K562 (cell line): ENCODE data around the gene IPPK. TPM values are rescaled to one million over a fixed set of nuclear protein-coding genes. Genes with fewer than 3 reads are reported as not detected.

ENCODE experiments used
- ARNT ChIP-seq, 2 experiments: fragments of 450-650 bp; IDR thresholded peaks; 2 replicates each; pipeline ENCODE4 v1.6.1; 2016; ENCODE audit warnings: mild to moderate bottlenecking in 1 of 2
- CBFA2T3 ChIP-seq: fragments of 450-650 bp; IDR thresholded peaks from 2 replicates; pipeline ENCODE4 v1.6.1; 2017
- CCNT2 ChIP-seq: IDR thresholded peaks from 2 replicates; pipeline ENCODE4 v1.6.1; 2011; ENCODE audit warnings: borderline replicate concordance, low read depth, mild to moderate bottlenecking, moderate library complexity, mixed read lengths, low read length; ENCODE audit not compliant: insufficient read length; ENCODE audit errors: extremely low read depth
- CREB1 ChIP-seq, 2 experiments: sonication (generic) in 1 of 2; formaldehyde crosslinking in 1 of 2; IDR thresholded peaks; 2 replicates each; pipeline versions ENCODE4 v1.6.1 to v1.8.0; 2012 to 2022; ENCODE audit warnings: inconsistent platforms in 1 of 2, mild to moderate bottlenecking in 1 of 2, missing genetic modification reagents in 1 of 2, moderate library complexity in 1 of 2
- CREB5 ChIP-seq: fragments of 250-450 bp; sonication (Bioruptor Pico); IDR thresholded peaks from 2 replicates; pipeline ENCODE4 v1.5.0; 2020; ENCODE audit warnings: mild to moderate bottlenecking
- HMBOX1 ChIP-seq: sonication (generic); IDR thresholded peaks from 2 replicates; pipeline ENCODE4 v1.6.1; 2016
- ID3 ChIP-seq, 2 experiments: fragments of 250-450 bp in 1 of 2; fragments of 450-650 bp in 1 of 2; sonication (Bioruptor Pico) in 1 of 2; IDR thresholded peaks; 2 replicates each; pipeline versions ENCODE4 v1.6.1 to v1.8.0; 2016 to 2021; ENCODE audit warnings: mild to moderate bottlenecking in 2 of 2, moderate library complexity in 2 of 2, missing compliant biosample characterization in 1 of 2, missing genetic modification characterization in 1 of 2
- KLF1 ChIP-seq: fragments of 450-650 bp; IDR thresholded peaks from 2 replicates; pipeline ENCODE4 v1.6.1; 2016; ENCODE audit warnings: missing genetic modification characterization, missing compliant biosample characterization
- MTA3 ChIP-seq: fragments of 450-650 bp; formaldehyde crosslinking; IDR thresholded peaks from 2 replicates; pipeline ENCODE4 v1.6.1; 2017; ENCODE audit warnings: mild to moderate bottlenecking, borderline replicate concordance
- POLR3G ChIP-seq: IDR thresholded peaks from 2 replicates; pipeline ENCODE4 v1.6.1; 2011; ENCODE audit not compliant: insufficient read length, insufficient replicate concordance; ENCODE audit errors: extremely low read depth
- SRSF3 ChIP-seq: fragments of 200-400 bp; formaldehyde crosslinking; IDR thresholded peaks from 2 replicates; pipeline ENCODE4 v1.6.1; 2016; ENCODE audit warnings: mild to moderate bottlenecking, low read length, moderate library complexity; ENCODE audit not compliant: insufficient read depth
- TAF7 ChIP-seq: fragments of 450-650 bp; IDR thresholded peaks from 2 replicates; pipeline ENCODE4 v1.6.1; 2016; ENCODE audit warnings: missing genetic modification characterization, missing compliant biosample characterization
- TCFL5 ChIP-seq: fragments of 250-450 bp; sonication (Bioruptor Pico); conservative IDR thresholded peaks from 2 replicates; pipeline ENCODE4 v1.6.1; 2021; ENCODE audit warnings: mild to moderate bottlenecking, moderate library complexity, matching md5 sums
- ZNF12 ChIP-seq: sonication (generic); formaldehyde crosslinking; IDR thresholded peaks from 2 replicates; pipeline ENCODE4 v1.4.0; 2020; ENCODE audit warnings: mild to moderate bottlenecking, missing genetic modification reagents
- ZNF436 ChIP-seq: fragments of 250-450, 450-650 bp; sonication (Bioruptor Pico); formaldehyde crosslinking; IDR thresholded peaks from 2 replicates; pipeline ENCODE4 v1.7.0; 2020; ENCODE audit warnings: mild to moderate bottlenecking
- polyA plus RNA-seq, 8 experiments: library from polyadenylated mRNA; depleted of rRNA in 4 of 8; stranded (reverse) in 5 of 8; unstranded in 3 of 8; fragments of >200 nt; fragmentation: Nextera tagmentation in 2 of 8; fragmentation: Illumina TruSeq in 1 of 8; extraction: Ambion mirVana in 2 of 8; extraction: Trizol in 1 of 8; gene quantifications; 2 replicates each; pipeline versions ENCODE4 v1.2.1 to v1.2.3, GENCODE V29; 2011 to 2014; ENCODE audit warnings: inconsistent platforms in 1 of 8, missing spikeins in 1 of 8
- total RNA-seq, 7 experiments: library from RNA; depleted of rRNA in 6 of 7; stranded (reverse); fragments of >200 nt in 6 of 7; fragmentation: Illumina TruSeq in 2 of 7; extraction: Trizol in 2 of 7; gene quantifications; 2 replicates each; pipeline versions ENCODE4 v1.2.1 to v1.2.3, GENCODE V29; 2011 to 2021; ENCODE audit warnings: low replicate concordance in 1 of 7

Gene IPPK
- total and polyA plus RNA-seq, 9 of the 15 experiments (the other 6 are each of a cell fraction or from before 2014, with no cell fraction given) = 3.1 to 22.2 (median 11.2) TPM

GRCh38 chr9:92668746-92669526 is 995 bp downstream of the IPPK start (continued):
- TF ChIP-seq HMBOX1 (no peak), TCFL5 (CRISPR knock-in tag) (no peak), ZNF436 (CRISPR knock-in tag) (no peak), ARNT (IDR thresholded peaks at IDR 0.05) (0 out of 4 replicates have a peak, but pooled peaks of 1 of the 2 experiments have one; percentile 31), CCNT2 (no peak), MTA3 (no peak), ID3 (CRISPR knock-in tag; IDR thresholded peaks at IDR 0.05) (no peak), ID3 (tag; IDR thresholded peaks at IDR 0.05) (no peak; the same call in 1 of the 2 replicates), CREB5 (CRISPR knock-in tag) (no peak), CREB1 (IDR thresholded peaks at IDR 0.05) (no peak), CREB1 (CRISPR knock-in tag; IDR thresholded peaks at IDR 0.05) (no peak), CBFA2T3 (0 out of 2 replicates have a peak, but pooled peaks have one; percentile 19), SRSF3 (no peak), POLR3G (no peak), KLF1 (tag) (no peak), ZNF12 (CRISPR knock-in tag) (no peak), TAF7 (tag) (no peak)
